A673 (cell line): ENCODE results near the gene SCUBE2. TPM values are rescaled to one million over a fixed set of nuclear protein-coding genes. Genes with fewer than 3 reads are reported as not detected.

Experiments
- BruUV-seq: library from RNA; stranded (reverse); fragments of 400-500 nt; replicated peaks from 2 replicates; lab custom pipeline; 2021; lab: Mats Ljungman, UMichigan
- CTCF ChIA-PET: fragments of 300-600 bp; sonication (Branson Sonifier 250); formaldehyde crosslinking; loops from one replicate; lab custom pipeline; 2022; ENCODE audit warnings: antibody characterized with exemption; lab: Charles Lee
- POLR2A ChIA-PET: fragments of 300-600 bp; sonication (Branson Sonifier 250); formaldehyde crosslinking; loops from one replicate; lab custom pipeline; 2022; ENCODE audit warnings: antibody characterized with exemption; ENCODE audit not compliant: low non-redundant PET; lab: Charles Lee
- DNase-seq: peaks from one replicate; pipeline ENCODE4 v3.0.0-alpha.2; 2015; ENCODE audit warnings: low spot score
- H3K27ac ChIP-seq: fragments of 200-600 bp; sonication (generic); 2 replicates; pipeline ENCODE4 v1.5.1; 2016; ENCODE audit warnings: mixed run types, low read depth, mild to moderate bottlenecking, mixed read lengths, antibody characterized with exemption, low read length; ENCODE audit not compliant: poor library complexity, severe bottlenecking
- H3K27me3 ChIP-seq: fragments of 200-600 bp; sonication (generic); replicated peaks from 2 replicates; pipeline ENCODE4 v1.6.1; 2017; ENCODE audit warnings: mixed run types, low read depth, mild to moderate bottlenecking, mixed read lengths, antibody characterized with exemption, low read length; ENCODE audit not compliant: insufficient read depth, poor library complexity
- H3K36me3 ChIP-seq: fragments of 200-600 bp; sonication (generic); 2 replicates; pipeline ENCODE4 v1.6.1; 2016; ENCODE audit warnings: mixed run types, mild to moderate bottlenecking, mixed read lengths, antibody characterized with exemption, low read length; ENCODE audit not compliant: insufficient read depth, poor library complexity, severe bottlenecking
- H3K4me1 ChIP-seq: fragments of 200-600 bp; sonication (generic); 2 replicates; pipeline ENCODE4 v1.6.1; 2017; ENCODE audit warnings: mixed run types, mild to moderate bottlenecking, mixed read lengths, antibody characterized with exemption, low read length; ENCODE audit not compliant: insufficient read depth, poor library complexity, severe bottlenecking
- H3K4me3 ChIP-seq: fragments of 200-600 bp; sonication (generic); 2 replicates; pipeline ENCODE4 v1.5.1; 2016; ENCODE audit warnings: low read depth, mixed run types, mild to moderate bottlenecking, mixed read lengths, low read length; ENCODE audit not compliant: poor library complexity, severe bottlenecking
- H3K9me3 ChIP-seq: fragments of 200-600 bp; sonication (generic); 2 replicates; pipeline ENCODE4 v1.6.1; 2016; ENCODE audit warnings: mixed run types, low read depth, mild to moderate bottlenecking, mixed read lengths, antibody characterized with exemption, low read length; ENCODE audit not compliant: poor library complexity, severe bottlenecking
- EZH2 ChIP-seq: fragments of 200-600 bp; sonication (generic); IDR thresholded peaks from 2 replicates; pipeline ENCODE4 v1.6.1; 2017; ENCODE audit warnings: borderline replicate concordance, low read depth, mild to moderate bottlenecking, mixed read lengths, antibody characterized with exemption, low read length; ENCODE audit not compliant: poor library complexity, severe bottlenecking
- intact Hi-C: fragments of 100-400 bp; cut with micrococcal nuclease; formaldehyde crosslinking; loops from one replicate; pipeline ENCODE4 v1.10.0; 2022; ENCODE audit not compliant: unreplicated experiment
- microRNA-seq: library from miRNA; unstranded; fragments of <30 nt; microRNA quantifications from one replicate; pipeline ENCODE4 v1.2.0, GENCODE V29; 2021
- total RNA-seq: library from RNA; stranded (reverse); gene quantifications from 2 replicates; pipeline ENCODE4 v1.2.3, GENCODE V29; 2021
- TF ChIP-seq, protein P1 (sequence below): fragments of 300-800, 200-600 bp; sonication (generic); conservative IDR thresholded peaks from 2 replicates; pipeline ENCODE4 v1.5.1; 2017; ENCODE audit warnings: low read depth, mild to moderate bottlenecking, antibody characterized with exemption, low read length, moderate library complexity, mixed read lengths

Gene SCUBE2
- total RNA-seq, 1 experiment from 2014 or later: 1.4 TPM

DNA sequence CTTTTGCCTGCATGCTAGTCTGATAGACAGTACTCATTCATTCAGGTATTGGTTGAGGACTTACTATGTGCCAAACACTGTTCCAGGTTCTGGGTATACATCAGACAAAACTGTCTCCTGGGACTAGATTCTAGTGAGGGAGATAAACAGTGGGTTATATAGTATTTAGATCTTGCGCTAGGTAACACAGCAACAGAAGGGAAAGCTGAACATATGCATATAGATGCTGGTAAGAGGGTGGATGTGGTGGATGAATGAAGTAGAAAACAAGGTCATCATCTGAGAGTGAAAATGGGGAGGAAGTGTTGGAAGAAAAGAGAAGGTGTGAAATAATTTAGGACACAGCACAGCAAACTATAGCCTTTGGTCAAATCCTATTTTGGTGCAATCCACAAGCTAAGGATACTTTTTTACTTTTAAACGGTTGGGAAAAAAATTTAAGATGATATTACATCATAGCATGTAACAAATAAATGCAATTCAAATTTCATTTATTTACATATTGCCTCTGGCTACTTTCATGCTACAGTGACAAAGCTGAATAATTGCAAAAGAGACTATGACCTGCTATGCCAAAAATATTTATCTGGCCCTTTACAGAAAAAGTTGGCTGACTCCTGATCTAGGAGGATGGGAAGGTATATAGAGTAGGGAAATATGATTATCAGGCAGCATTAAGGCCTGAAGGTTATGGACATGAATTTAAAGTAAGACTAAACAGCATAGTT is 120.0 kb downstream of the SCUBE2 start:
- Histone ChIP-seq H3K4me3 (no peak overlapping the region), H3K27me3 (no peaks in the 10 kb centered on the region), H3K9me3 (no peaks in the 10 kb centered on the region), H3K27ac (no peak overlapping the region), H3K4me1 (no peaks in the 10 kb centered on the region), H3K36me3 (no peaks in the 10 kb centered on the region)
- POLR2A ChIA-PET: no interaction called here
- CTCF ChIA-PET: no interaction called here
- DNase-seq: no peak
- intact Hi-C loops: no loop called here
- no peak for TF ChIP-seq EZH2
- TF ChIP-seq, protein P1, sequence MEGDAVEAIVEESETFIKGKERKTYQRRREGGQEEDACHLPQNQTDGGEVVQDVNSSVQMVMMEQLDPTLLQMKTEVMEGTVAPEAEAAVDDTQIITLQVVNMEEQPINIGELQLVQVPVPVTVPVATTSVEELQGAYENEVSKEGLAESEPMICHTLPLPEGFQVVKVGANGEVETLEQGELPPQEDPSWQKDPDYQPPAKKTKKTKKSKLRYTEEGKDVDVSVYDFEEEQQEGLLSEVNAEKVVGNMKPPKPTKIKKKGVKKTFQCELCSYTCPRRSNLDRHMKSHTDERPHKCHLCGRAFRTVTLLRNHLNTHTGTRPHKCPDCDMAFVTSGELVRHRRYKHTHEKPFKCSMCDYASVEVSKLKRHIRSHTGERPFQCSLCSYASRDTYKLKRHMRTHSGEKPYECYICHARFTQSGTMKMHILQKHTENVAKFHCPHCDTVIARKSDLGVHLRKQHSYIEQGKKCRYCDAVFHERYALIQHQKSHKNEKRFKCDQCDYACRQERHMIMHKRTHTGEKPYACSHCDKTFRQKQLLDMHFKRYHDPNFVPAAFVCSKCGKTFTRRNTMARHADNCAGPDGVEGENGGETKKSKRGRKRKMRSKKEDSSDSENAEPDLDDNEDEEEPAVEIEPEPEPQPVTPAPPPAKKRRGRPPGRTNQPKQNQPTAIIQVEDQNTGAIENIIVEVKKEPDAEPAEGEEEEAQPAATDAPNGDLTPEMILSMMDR: no peak
- BruUV-seq: no TSS peak

Small RNA genes lying within 50 kb of the gene (microRNA-seq; reads per million reads assigned to microRNA genes)
- not detected for gene MIR5691

Other genes with a start within 250 kb of the SCUBE2 start
- gene AKIP1, start 180.4 kb downstream of the SCUBE2 start, total RNA-seq: 26.7 and 28.9 TPM in 2 replicates
- gene C11orf16, start 158.7 kb downstream of the SCUBE2 start, total RNA-seq: not detected in 2 replicates
- gene ASCL3, start 148.6 kb downstream of the SCUBE2 start, total RNA-seq: not detected in 2 replicates
- 9.1 and 11.3 TPM in 2 replicates for gene TMEM9B, start 127.2 kb downstream of the SCUBE2 start, total RNA-seq
- gene NRIP3, start 87.6 kb downstream of the SCUBE2 start, total RNA-seq: 1.6 and 2.2 TPM in 2 replicates
- gene DENND5A, start 173.8 kb upstream of the SCUBE2 start, total RNA-seq: 65.4 and 69.7 TPM in 2 replicates
- 55.1 and 58.0 TPM in 2 replicates for gene TMEM41B, start 223.0 kb upstream of the SCUBE2 start, total RNA-seq